HG02763 (cell line): Measurements from ENCODE around the gene EMC10.

ENCODE experiments used
- ATAC-seq: cut with Tn5 transposase; IDR thresholded peaks from one replicate; pipeline ENCODE4 v1.9.1; 2021; ENCODE audit warnings: mild to moderate bottlenecking, moderate library complexity; ENCODE audit not compliant: unreplicated experiment

Gene EMC10

DNA sequence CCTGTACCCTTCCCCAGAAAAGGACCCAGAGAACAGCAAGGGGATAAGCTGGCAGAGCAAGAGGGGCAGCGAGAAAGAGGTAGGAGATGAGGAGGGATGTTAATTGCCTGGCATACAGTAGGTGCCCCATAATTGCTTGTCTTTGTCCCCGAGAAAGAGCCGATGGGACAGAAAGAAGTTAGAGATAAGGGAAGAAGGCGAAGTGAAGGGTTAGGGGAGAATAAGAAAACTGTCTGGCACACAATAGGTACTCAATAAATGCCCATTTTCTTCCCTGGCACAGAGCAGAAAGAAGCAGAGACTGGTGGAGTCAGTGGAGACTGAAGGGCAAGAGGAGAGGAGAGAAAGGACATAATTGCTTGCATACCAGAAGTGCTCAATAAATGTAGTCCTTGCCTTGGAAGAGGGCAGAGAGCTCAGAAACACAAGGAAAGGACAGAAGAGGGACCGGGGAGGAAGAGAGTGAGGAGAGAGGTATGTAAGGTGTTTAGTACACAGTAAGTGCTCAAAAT lies 18.8 kb downstream of the EMC10 start:
- no peak for ATAC-seq

DNA sequence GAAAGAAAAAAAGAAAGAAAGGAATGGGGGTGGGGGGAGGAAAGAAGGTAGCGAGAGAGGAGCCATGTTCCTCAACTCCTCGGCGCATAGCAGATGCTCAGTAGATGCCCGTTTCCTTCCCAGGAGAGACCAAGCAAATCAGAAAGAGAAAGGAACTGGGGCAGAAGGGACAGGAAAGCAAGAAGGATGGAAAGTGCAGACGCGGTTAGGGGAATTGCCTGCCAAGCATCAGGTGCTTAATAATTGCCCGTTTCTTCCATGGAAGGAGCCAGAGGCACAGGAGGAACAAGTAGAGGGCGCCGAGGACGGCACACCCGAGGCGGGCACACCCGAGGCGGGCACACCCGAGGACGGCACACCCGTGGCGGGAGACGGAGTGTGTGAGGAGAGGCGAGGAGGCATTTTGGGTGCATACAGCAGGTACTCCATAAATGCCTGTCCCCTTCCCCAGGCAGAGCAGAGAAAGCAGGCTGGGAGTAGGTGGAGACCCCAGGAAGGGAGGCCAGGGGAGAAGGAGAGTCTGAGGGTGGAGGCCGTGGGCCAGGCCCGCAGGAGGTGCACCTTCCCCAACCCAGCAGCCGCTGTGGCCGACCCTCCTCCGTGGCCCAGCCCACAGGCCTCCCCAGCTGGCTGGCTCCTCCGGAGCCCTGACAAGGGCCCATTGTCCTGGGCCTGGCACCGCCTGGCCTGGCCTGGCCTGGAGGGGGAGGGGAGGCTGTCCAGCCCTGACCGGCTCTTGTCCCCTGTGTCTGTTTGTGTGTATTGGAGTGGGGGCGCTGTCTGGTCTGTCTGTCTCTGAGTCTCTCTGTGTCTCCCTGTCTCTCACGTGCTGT lies 20.1 kb downstream of the EMC10 start:
- no peak for ATAC-seq

DNA sequence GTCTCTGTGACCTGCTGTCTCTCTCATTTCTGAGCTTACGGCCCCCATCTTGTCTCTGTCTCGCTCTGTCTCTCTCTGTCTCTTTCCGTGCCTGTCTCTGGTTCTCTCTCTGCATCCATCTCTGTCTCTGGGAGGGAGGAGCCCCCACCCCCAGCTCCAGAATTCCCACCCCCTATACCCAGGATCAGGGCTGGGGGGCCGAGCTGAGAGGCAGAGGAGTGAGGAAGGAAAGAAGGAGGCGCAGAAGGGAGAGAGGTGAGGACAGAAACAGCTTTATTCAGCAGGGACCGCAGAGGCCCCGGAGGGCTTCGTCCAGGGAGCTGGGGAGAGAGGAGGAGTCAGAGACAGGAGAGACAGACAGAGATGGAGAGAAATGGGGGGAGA lies 20.7 kb downstream of the EMC10 start:
- ATAC-seq = no peak

DNA sequence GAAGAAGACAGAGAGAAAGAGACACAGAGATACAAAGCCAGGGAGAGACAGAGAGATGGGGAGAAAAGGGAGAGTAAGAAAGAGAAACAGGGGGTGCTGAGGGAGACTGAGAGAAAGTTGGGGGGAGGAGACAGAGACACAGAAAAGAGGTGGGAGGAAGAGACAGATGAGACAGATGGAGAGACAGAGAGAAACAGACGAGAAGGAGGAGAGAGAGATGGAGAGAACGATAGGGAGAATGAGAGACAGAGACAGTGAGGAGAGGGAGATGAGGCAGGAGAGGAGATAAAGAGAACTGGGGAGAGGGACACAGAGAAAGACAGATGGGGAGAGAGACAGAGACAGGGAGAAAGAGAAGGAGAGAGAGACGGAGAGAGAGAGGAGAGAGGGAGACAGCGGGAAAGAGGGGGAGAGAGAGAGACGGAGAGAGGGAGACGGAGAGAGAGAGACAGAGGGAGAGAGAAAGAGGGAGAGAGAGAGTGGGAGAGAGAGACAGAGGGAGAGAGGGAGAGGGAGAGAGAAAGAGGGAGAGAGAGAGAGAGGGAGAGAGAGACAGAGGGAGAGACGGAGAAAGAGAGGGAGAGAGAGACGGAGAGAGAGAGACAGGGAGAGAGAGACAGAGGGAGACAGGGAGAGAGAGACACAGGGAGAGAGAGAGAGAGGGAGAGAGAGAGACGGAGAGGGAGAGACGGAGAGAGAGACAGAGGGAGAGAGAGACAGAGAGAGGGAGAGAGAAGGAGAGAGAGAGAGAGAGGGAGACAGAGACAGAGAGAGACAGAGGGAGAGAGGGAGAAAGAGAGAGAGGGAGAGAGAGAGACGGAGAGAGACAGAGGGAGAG lies 22.1 kb downstream of the EMC10 start:
- no peak for ATAC-seq

DNA sequence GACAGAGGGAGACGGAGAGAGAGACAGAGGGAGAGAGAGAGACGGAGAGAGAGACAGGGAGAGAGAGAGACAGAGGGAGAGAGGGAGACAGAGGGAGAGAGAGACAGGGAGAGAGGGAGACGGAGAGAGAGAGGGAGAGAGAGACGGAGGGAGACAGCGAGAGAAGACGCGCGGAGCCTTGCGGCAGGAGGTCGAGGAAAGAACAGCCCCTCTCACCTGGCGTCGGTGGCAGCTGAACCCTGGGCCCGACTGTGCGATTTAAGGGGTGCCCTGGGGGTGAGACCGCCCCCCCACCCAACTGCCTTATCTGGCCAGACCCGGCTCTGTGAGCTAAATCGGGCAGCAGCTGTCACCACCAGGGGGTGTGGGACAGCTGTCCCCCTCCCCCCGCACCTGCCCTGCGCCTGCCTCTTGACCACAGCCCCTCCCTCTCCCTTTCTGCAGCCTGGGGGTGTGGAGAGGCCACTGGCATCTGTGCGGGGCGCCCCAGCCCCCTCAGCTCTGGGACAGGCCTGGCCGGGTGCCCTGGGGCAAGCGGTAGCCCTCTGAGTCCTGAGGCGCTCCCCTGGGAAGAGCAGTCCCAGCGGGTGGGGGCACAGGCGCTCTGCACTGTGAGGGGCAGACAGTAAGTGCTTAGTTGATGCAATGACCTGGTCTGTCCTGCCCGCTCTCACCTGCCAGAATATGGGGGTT lies 23.9 kb downstream of the EMC10 start:
- no peak for ATAC-seq

DNA sequence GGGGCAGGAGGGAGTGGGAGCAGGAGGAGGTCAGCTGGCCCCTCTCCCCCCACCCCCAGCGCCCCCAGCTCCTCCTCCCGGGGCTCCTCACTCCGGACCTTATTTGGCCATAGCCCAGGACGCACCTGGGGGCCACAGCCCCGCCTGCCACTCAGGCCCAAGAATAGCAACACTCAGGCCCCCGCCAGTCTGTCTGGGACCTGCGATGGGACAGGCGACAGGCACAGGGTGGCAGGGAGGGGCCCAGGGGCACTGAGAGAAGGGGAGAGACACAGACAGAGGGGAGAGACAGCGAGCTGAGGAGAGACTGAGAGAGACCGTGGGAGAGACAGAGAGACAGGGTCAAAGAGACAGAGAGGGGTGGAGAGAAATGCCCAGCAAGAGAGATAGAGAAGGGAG lies 24.4 kb downstream of the EMC10 start:
- no peak for ATAC-seq

DNA sequence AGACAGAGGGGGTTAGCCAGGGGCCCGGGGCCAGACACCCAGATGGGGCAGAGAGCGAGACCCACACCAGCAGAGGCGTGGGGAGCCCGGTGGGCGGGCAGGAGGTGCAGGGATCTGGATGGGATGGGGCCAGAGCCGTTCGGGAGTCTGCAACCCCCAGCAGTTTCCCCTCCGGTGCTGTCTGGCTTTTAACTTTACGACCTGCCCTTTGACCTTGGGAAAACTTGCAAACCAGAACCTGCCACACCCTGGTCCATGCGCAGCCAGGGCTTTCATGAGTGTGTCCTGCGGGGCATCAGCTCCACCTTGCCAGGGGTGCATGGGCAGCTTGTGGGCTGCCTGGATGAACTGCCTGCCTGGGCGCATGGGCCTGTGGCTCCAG lies 24.9 kb downstream of the EMC10 start:
- no peak for ATAC-seq

DNA sequence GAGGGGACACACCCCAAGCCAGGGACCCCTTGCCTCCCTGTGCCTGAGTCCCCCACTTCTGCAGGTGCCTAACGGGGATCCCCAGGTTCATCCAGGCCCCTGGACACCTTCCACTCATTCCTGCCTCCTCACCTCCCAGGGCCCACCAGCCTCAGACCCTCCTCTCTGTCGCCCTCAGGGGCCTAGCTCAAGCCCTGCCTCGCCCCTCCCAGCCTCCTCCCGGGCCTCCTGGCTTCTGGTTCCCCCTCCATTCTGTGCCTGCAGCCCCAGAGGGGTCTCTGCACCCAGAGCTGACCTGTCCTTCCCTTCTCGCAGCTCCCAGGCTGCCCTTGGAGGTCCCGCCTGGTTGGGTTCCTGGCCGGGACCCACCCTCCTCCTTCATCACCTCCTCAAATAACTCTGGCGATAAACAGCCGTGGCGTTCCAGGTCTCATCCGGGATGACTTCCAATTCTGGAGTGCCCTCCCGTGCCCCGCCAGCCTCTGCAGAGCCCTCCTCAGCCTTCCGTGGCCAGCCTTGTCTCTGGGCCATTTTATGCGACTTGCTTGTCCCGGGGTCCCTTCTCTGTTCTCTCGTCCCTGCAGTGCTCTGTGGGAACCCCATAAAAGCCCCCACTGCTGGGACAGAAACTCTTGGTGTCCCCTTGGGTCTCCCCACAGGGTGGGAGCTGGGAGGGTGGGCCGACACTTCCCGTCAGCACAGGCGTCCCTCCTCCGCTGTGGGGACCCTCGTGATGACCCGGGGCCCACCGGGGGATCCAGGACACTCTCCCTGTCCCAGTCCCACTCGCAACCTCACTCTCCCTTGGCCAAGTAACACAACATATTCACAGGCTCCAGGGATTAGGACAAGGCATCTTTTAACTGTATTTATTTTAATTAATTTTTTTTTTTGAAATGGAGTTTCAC lies 25.5 kb downstream of the EMC10 start:
- ATAC-seq = no peak

DNA sequence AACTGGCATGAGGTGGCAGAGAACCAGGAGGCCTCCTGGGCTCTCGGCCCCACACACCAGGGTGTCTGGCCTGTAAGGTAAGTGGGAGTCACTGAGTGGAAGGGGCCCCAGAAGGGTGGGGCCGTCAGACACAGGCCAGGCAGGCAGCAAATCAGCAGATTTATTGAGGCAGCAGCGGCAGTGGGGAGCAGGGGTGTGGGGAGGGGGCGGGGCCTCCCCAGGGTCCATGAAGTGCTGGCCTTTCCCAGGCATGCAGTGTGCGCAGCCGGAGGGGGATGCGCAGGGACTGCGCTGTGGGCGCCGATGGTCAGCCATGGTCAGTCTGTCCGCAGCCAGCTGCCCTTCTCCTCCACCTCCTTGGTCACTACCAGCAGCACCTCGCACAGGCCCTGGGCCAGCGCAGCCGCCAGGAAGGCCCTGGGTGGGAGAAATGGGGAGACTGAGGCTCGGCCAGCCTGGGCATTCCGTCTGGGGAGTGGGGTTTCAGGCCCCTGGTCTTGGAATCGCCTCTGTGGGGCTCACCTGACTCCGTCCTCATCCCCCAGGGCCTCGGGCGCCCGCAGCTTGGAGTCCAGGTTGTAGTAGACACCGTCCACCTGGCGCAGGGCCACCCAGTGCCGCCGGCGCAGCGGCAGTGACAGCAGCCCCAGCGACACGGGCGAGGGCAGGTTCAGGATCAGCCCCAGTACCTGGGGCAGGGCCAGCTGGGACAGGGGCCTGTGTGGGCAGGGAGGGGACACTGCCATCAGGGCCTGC lies 29.7 kb downstream of the EMC10 start:
- ATAC-seq = no peak

DNA sequence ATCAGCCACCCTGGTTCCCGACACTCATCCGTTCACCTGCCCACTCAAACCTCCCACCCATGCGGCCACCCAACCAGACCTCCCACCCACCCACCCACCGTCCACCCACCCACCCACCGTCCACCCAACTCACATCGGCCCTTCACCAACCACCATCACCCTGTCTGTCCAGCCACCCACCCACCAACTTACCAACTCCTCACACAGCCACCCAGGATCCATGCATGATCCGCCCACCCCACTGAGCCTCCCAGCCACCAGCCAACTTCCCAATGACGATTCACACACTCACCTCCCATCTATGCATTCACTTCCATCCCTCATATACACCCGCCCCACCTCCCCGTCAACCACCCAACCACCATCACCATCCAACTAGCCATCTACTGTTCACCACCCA lies 30.4 kb downstream of the EMC10 start:
- ATAC-seq = no peak

DNA sequence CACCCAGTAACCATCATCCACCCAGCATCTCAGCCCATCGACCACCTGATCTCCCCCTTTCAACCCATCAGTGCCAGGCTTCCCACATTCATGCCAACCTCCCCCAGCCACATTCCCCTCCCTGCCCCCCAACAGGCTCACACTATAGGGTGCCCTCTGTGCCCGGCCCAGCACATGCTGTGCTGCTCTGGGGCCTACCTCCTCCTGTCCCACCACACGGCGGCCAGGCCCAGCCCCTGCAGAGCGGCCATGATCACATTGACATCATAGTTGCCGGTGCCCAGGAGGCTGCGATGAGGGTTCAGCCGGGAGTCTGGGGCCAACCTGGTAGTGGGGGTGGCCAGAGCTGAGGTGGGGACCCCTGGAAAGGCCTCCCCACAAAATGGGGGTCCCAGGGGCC lies 31.1 kb downstream of the EMC10 start:
- no peak for ATAC-seq

DNA sequence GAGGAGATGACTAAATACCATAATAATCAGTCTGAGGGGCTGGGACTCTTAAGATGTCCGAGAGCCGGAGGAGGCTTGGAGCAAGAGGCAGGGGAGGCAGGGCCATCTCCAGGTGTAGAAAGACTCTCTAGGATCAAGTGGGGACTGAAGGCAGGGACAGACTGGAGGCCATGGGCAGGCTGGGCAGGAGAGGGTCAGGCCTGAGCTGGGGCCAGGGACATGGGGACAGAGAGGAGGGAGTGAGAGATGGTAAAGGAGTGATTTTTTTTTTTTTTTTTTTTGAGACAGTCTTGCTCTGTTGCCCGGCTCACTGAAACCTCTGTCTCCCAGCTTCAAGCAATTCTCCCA lies 32.5 kb downstream of the EMC10 start:
- ATAC-seq = no peak

DNA sequence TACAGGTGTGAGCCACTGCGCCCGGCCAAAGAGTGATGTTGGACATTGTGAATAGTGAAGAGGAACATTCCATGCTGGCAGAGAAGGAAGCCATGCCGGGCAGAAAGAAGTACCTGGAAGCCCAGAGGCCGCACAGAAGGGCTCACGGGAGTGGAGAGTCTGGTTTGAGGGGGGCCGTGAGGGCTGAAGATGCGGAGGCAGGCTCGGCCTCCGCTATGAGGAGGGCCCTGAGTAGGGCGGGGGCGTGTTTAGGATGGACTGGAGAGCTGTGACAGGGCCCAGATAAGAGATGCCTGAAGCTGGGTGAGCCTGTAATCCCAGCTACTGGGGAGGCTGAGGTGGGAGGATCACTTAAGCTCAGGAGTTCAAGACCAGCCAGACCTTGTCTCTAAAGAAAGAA lies 33.1 kb downstream of the EMC10 start:
- ATAC-seq = no peak

DNA sequence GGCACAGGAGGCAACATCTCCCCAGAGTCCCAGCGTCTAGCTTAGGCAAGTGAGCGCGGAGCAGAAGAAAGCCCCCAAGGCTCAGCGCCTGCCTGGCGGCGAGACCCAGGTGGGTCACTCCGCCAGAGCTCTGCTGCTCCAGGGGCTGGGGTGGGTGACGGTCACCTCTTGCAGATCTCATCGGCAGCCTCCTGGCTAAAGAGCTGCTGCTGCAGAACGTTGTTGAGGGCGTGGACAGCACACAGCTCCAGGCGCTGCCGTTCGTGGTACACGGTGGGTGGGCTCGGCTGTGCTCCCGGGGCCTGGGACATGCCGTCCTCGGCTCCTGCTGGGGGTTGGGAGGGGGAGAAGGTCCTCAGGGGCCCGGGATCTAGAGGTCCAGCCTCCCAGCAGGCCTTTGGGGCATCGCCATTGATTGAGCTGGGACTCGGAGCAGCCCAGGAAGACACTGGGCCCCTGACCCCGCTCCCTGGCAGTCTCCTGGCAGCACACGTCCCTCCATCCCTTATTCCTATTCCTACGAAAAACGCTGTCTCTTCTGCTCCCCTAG lies 33.9 kb downstream of the EMC10 start:
- no peak for ATAC-seq

DNA sequence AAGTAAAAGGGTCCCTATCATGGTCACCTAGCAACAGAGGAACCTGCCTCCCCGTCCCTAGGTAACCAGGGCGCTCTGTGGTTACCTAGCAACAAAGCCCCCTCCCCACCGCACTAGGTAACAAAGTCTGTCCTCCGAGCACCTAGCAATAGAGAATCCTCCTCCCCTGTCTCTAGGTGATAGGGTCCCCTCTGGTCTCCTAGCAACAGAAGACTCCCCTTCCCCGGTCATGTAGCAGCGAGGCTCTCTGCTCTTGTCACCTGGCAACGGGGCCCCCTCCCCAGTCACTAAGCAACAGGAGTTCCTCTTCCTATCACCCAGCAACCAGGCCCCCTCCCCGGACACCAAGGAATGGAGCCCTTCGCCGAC lies 34.4 kb downstream of the EMC10 start:
- ATAC-seq = no peak

DNA sequence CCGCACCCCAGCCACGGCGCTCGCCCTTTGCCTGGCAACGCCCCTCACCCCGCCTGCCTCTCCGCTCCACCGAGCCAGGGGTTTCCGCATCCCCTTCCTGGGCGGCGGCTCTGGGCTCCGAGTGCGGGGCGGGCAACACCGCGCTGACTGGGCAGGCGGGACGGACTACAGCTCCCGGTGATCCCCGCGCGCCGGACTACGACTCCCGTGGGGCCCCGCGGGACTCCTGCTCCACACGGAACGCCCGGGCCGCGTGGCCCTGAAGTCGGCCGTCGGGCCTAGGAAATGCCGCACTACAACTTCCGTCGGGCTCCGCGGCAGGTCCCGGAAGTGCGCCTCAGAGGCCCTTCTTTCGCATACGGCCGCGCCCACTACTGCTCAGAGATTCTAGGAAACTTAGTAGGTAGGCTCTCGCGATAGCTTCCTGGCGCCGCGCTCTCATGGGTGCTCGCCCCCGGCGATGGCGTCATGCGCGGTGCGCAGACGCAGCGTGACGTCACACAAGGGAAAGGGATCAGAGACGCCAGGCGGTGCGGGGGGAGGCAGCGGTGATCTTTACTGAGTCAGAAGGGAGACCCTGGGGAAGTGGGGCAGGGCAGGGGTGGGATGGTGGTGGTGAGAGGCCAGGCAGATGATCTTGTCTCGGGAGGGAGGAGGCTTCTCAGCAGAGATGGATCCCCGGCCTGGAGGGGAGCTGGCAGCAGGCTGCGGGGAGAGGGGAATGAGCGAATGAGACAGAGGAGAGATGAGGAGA lies 34.9 kb downstream of the EMC10 start, which contains the start of gene JOSD2:
Gene JOSD2 (minus strand): TSS at position 123 of the 754 bp plus-strand sequence. CDS start 760 bp downstream, outside the sequence.
- peak; percentile 89 for ATAC-seq

DNA sequence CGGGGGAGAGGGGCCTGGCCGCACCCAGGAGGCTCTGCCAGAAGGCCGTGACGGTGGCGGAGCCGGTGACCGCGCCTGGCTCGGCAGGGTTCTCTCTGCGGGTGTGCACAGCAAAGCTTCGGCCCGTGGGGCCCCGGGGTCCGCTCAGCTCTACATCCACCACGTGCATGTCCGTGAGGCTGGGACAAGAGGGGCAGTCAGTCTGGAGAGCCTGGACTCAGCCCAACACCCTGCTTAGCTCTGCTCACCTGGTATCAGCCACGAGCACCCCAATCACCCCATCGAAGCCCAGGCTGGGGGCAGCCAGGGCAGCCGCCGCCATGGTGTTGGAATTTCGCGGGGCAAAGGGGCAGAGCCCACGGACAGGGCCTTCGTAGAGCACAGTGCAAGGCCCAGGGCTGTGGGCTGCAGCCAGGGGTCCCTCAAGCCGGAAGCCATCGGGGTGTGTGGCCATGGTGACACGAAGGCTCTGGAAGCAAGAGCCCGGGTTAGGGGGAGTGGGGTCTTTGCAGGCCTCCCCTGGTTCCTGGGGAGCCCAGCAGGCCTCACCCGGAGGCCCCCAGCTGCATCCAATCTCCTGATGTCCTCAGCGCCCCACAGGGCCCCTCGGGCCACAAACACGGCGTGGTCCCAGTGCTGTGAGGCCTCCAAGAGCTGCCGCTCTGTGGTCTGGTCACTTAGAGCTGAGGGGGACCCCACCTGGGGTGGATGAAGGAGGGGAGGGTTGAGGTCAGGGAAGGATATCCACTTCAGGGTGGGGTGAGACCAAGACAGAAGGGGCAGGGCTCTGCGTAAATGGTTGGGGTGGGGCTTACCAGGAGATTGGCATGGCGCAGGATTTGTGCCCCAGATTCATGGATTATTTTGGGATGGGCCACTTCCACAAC lies 36.0 kb downstream of the EMC10 start:
- no peak for ATAC-seq
